HEK293 (cell line): ENCODE results near the gene B4GALNT1.

Source experiments
- CTCF ChIA-PET: fragments of 350-600 bp; formaldehyde crosslinking; extraction: SDS; loops from one replicate; lab custom pipeline; 2021; ENCODE audit warnings: antibody characterized with exemption; lab: Yijun Ruan, JAX
- POLR2A ChIA-PET: fragments of 300-600 bp; formaldehyde crosslinking; extraction: SDS; loops from one replicate; lab custom pipeline; 2020; ENCODE audit warnings: antibody characterized with exemption, inconsistent platforms; lab: Yijun Ruan, JAX
- H3K27ac ChIP-seq: fragments of 200-500 bp; sonication (Bioruptor generic); 2 replicates; pipeline ENCODE4 v1.5.1; 2014; ENCODE audit warnings: low read depth, low read length, control low read depth, inconsistent platforms; ENCODE audit errors: extremely low read depth
- H3K36me3 ChIP-seq, 2 experiments: fragments of 200-500 bp in 1 of 2; sonication (Bioruptor generic) in 1 of 2; 1 replicate in 1 of 2; 2 replicates in 1 of 2; pipeline ENCODE4 v1.5.1; 2014 to 2017; ENCODE audit warnings: inconsistent platforms in 2 of 2, low read length in 2 of 2; ENCODE audit not compliant: control insufficient read depth in 2 of 2, insufficient read depth in 1 of 2
- H3K4me1 ChIP-seq: fragments of 200-500 bp; sonication (Bioruptor generic); 2 replicates; pipeline ENCODE4 v1.5.1; 2014; ENCODE audit warnings: mild to moderate bottlenecking, low read length, inconsistent platforms; ENCODE audit not compliant: control insufficient read depth, insufficient read depth
- H3K4me3 ChIP-seq: 2 replicates; pipeline ENCODE4 v1.5.1; 2011; ENCODE audit warnings: low read depth, mild to moderate bottlenecking, control low read depth, low read length, moderate library complexity
- H3K9me3 ChIP-seq: fragments of 200-500 bp; sonication (Bioruptor generic); 2 replicates; pipeline ENCODE4 v1.5.1; 2014; ENCODE audit warnings: low read depth, low read length, inconsistent platforms; ENCODE audit not compliant: control insufficient read depth, insufficient read depth
- GLIS2 ChIP-seq: fragments of 450-650 bp; formaldehyde crosslinking; IDR thresholded peaks from 2 replicates; pipeline ENCODE4 v1.5.1; 2016; ENCODE audit warnings: missing biosample characterization, missing genetic modification characterization
- ZBTB17 ChIP-seq: fragments of 450-650 bp; formaldehyde crosslinking; IDR thresholded peaks from 2 replicates; pipeline ENCODE4 v1.5.1; 2016; ENCODE audit warnings: missing biosample characterization, missing genetic modification characterization
- ZEB2 ChIP-seq: fragments of 450-650 bp; formaldehyde crosslinking; IDR thresholded peaks from 2 replicates; pipeline ENCODE4 v1.5.1; 2016; ENCODE audit warnings: missing biosample characterization, missing genetic modification characterization
- ZNF2 ChIP-seq: fragments of 450-650 bp; formaldehyde crosslinking; IDR thresholded peaks from 2 replicates; pipeline ENCODE4 v1.5.1; 2016; ENCODE audit warnings: missing biosample characterization, missing genetic modification characterization
- ZNF324 ChIP-seq: fragments of 450-650 bp; formaldehyde crosslinking; IDR thresholded peaks from 2 replicates; pipeline ENCODE4 v1.5.1; 2016; ENCODE audit warnings: missing biosample characterization, missing genetic modification characterization
- ZNF416 ChIP-seq: fragments of 450-650 bp; formaldehyde crosslinking; IDR thresholded peaks from 2 replicates; pipeline ENCODE4 v1.5.1; 2016; ENCODE audit warnings: missing biosample characterization, missing genetic modification characterization
- ZNF426 ChIP-seq: fragments of 450-650 bp; formaldehyde crosslinking; IDR thresholded peaks from 2 replicates; pipeline ENCODE4 v1.5.1; 2017; ENCODE audit warnings: missing biosample characterization, missing genetic modification characterization, mild to moderate bottlenecking, inconsistent platforms, moderate library complexity
- ZNF501 ChIP-seq: fragments of 450-650 bp; formaldehyde crosslinking; IDR thresholded peaks from 2 replicates; pipeline ENCODE4 v1.5.1; 2016; ENCODE audit warnings: missing biosample characterization, missing genetic modification characterization
- ZNF561 ChIP-seq: fragments of 450-650 bp; IDR thresholded peaks from 2 replicates; pipeline ENCODE4 v1.5.1; 2018; ENCODE audit warnings: missing biosample characterization, missing genetic modification characterization, borderline replicate concordance
- ZNF654 ChIP-seq: fragments of 450-650 bp; formaldehyde crosslinking; IDR thresholded peaks from 2 replicates; pipeline ENCODE4 v1.5.1; 2016; ENCODE audit warnings: low read depth, missing biosample characterization, missing genetic modification characterization
- ZNF660 ChIP-seq: fragments of 450-650 bp; IDR thresholded peaks from 2 replicates; pipeline ENCODE4 v1.5.1; 2018; ENCODE audit warnings: missing biosample characterization, mild to moderate bottlenecking, missing genetic modification characterization
- ZNF747 ChIP-seq: fragments of 450-650 bp; formaldehyde crosslinking; IDR thresholded peaks from 2 replicates; pipeline ENCODE4 v1.5.1; 2016; ENCODE audit warnings: missing biosample characterization, missing genetic modification characterization
- ZNF791 ChIP-seq: fragments of 450-650 bp; formaldehyde crosslinking; IDR thresholded peaks from 2 replicates; pipeline ENCODE4 v1.5.1; 2016; ENCODE audit warnings: missing biosample characterization, missing genetic modification characterization
- TF ChIP-seq, protein P1 (sequence below): fragments of 450-650 bp; formaldehyde crosslinking; IDR thresholded peaks from 2 replicates; pipeline ENCODE4 v1.5.1; 2016; ENCODE audit warnings: missing biosample characterization, missing genetic modification characterization
- TF ChIP-seq, protein P2 (sequence below): fragments of 450-650 bp; formaldehyde crosslinking; IDR thresholded peaks from 2 replicates; pipeline ENCODE4 v1.5.1; 2016; ENCODE audit warnings: missing biosample characterization, missing genetic modification characterization
- TF ChIP-seq, protein P3 (sequence below): fragments of 450-650 bp; formaldehyde crosslinking; IDR thresholded peaks from 2 replicates; pipeline ENCODE4 v1.5.1; 2016; ENCODE audit warnings: missing biosample characterization, missing genetic modification characterization
- TF ChIP-seq, protein P4 (sequence below): fragments of 450-650 bp; formaldehyde crosslinking; IDR thresholded peaks from 2 replicates; pipeline ENCODE4 v1.5.1; 2016; ENCODE audit warnings: missing biosample characterization, missing genetic modification characterization
- TF ChIP-seq, protein P5 (sequence below): fragments of 450-650 bp; formaldehyde crosslinking; IDR thresholded peaks from 2 replicates; pipeline ENCODE4 v1.5.1; 2016; ENCODE audit warnings: missing biosample characterization, missing genetic modification characterization

B4GALNT1 gene

DNA sequence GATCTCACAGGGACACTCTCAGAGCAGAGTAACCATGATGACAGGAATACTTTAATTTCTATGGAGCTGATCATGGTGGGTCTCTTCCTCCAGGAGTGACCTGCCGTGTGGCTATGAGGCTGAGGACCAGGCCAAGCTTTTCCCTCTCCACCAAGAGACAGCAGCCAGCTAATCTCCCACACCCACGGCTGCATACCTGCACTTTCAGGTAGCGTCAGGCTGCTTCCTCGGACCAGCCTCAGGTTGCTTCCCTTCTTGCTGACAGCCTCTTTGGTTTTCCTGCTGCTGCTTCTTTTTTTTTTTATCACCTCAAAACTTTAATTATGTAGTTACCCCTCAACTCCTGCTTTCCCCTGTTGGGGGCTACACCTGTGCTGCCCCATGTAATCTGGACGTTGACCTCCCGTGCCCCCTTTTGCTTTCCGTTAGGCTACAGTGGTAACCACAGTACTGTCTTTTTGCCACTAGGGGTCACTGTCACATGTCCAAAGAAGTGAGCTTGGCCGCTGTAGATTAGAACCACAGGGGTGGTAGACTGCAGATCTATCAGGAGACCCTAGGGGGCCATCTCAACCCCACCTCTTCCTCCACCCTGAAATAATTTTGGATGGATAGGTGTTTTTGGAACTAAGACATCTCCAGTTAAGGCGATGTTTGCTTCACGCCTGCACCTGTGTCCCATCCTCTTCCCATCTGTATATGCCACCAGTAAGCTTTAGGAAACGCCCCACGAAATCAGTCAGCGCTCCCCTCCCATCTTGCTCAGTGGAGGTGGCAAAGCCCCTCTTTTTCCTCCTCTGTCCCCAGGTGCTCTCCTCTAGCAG is 49.8 kb downstream of the B4GALNT1 start (continued):
- TF ChIP-seq ZEB2 (tag by site-specific recombination): peak; percentile 44
- peak; percentile 98 for TF ChIP-seq ZNF654 (tag by site-specific recombination)
- 0 out of 2 replicates have a peak, but pooled peaks have one; percentile 26 for TF ChIP-seq ZBTB17 (tag by site-specific recombination)
- TF ChIP-seq, protein P1, sequence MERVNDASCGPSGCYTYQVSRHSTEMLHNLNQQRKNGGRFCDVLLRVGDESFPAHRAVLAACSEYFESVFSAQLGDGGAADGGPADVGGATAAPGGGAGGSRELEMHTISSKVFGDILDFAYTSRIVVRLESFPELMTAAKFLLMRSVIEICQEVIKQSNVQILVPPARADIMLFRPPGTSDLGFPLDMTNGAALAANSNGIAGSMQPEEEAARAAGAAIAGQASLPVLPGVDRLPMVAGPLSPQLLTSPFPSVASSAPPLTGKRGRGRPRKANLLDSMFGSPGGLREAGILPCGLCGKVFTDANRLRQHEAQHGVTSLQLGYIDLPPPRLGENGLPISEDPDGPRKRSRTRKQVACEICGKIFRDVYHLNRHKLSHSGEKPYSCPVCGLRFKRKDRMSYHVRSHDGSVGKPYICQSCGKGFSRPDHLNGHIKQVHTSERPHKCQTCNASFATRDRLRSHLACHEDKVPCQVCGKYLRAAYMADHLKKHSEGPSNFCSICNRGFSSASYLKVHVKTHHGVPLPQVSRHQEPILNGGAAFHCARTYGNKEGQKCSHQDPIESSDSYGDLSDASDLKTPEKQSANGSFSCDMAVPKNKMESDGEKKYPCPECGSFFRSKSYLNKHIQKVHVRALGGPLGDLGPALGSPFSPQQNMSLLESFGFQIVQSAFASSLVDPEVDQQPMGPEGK (tag by site-specific recombination): 0 out of 2 replicates have a peak, but pooled peaks have one; percentile 17
- peak; percentile 21; the same call in 1 of the 2 replicates for TF ChIP-seq ZNF324 (tag by site-specific recombination)
- peak; percentile 59 for TF ChIP-seq GLIS2 (tag by site-specific recombination)
- TF ChIP-seq ZNF561 (tag by site-specific recombination): 0 out of 2 replicates have a peak, but pooled peaks have one; percentile 38
- peak; percentile 76 for TF ChIP-seq ZNF660
- TF ChIP-seq, protein P2, sequence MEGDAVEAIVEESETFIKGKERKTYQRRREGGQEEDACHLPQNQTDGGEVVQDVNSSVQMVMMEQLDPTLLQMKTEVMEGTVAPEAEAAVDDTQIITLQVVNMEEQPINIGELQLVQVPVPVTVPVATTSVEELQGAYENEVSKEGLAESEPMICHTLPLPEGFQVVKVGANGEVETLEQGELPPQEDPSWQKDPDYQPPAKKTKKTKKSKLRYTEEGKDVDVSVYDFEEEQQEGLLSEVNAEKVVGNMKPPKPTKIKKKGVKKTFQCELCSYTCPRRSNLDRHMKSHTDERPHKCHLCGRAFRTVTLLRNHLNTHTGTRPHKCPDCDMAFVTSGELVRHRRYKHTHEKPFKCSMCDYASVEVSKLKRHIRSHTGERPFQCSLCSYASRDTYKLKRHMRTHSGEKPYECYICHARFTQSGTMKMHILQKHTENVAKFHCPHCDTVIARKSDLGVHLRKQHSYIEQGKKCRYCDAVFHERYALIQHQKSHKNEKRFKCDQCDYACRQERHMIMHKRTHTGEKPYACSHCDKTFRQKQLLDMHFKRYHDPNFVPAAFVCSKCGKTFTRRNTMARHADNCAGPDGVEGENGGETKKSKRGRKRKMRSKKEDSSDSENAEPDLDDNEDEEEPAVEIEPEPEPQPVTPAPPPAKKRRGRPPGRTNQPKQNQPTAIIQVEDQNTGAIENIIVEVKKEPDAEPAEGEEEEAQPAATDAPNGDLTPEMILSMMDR (tag by site-specific recombination): peak; percentile 94
- 0 out of 2 replicates have a peak, but pooled peaks have one; percentile 37 for TF ChIP-seq ZNF2 (tag by site-specific recombination)
- TF ChIP-seq ZNF747 (tag by site-specific recombination): no peak
- TF ChIP-seq, protein P3, sequence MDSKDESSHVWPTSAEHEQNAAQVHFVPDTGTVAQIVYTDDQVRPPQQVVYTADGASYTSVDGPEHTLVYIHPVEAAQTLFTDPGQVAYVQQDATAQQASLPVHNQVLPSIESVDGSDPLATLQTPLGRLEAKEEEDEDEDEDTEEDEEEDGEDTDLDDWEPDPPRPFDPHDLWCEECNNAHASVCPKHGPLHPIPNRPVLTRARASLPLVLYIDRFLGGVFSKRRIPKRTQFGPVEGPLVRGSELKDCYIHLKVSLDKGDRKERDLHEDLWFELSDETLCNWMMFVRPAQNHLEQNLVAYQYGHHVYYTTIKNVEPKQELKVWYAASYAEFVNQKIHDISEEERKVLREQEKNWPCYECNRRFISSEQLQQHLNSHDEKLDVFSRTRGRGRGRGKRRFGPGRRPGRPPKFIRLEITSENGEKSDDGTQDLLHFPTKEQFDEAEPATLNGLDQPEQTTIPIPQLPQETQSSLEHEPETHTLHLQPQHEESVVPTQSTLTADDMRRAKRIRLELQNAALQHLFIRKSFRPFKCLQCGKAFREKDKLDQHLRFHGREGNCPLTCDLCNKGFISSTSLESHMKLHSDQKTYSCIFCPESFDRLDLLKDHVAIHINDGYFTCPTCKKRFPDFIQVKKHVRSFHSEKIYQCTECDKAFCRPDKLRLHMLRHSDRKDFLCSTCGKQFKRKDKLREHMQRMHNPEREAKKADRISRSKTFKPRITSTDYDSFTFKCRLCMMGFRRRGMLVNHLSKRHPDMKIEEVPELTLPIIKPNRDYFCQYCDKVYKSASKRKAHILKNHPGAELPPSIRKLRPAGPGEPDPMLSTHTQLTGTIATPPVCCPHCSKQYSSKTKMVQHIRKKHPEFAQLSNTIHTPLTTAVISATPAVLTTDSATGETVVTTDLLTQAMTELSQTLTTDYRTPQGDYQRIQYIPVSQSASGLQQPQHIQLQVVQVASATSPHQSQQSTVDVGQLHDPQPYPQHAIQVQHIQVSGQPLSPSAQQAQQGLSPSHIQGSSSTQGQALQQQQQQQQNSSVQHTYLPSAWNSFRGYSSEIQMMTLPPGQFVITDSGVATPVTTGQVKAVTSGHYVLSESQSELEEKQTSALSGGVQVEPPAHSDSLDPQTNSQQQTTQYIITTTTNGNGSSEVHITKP (tag by site-specific recombination): no peak

DNA sequence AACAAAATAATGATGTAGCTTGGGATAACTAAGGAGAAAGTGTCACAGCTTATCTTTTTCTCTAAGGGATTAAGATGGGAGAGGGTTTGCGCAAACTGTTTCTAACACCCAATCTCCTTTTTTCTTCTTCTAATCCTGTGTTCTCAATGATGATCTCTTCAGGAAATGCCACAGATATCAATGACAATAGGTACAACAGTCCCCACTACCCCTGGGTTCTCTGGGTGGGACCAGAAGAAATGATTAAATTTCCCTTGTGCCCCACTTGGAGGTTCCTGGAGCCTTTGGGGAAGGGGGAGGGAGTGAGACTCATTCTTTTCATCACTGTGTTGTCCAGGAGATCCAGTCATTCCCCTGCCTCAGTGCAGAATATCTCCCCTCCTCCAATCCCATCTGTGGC is 50.6 kb downstream of the B4GALNT1 start:
- H3K36me3 ChIP-seq: peaks cover 0 to 42% of the 10 kb centered on the region in 2 experiments; a peak in 2 of 3 replicates
- ChIA-PET POLR2A (no interaction called here), CTCF (interaction anchor here (0.6 to 6.6 kb wide), 34 partner anchors 8 to 897 kb away, joined by 3 to 113 read pairs (median 5); partner anchors contain the start of genes ARHGEF25, B4GALNT1, MBD6 and OS9)
- H3K4me3 ChIP-seq: no peak overlapping the region
- H3K27ac ChIP-seq: no peak overlapping the region
- no peaks in the 10 kb centered on the region for H3K9me3 ChIP-seq
- H3K4me1 ChIP-seq: no peaks in the 10 kb centered on the region
- TF ChIP-seq, protein P4, sequence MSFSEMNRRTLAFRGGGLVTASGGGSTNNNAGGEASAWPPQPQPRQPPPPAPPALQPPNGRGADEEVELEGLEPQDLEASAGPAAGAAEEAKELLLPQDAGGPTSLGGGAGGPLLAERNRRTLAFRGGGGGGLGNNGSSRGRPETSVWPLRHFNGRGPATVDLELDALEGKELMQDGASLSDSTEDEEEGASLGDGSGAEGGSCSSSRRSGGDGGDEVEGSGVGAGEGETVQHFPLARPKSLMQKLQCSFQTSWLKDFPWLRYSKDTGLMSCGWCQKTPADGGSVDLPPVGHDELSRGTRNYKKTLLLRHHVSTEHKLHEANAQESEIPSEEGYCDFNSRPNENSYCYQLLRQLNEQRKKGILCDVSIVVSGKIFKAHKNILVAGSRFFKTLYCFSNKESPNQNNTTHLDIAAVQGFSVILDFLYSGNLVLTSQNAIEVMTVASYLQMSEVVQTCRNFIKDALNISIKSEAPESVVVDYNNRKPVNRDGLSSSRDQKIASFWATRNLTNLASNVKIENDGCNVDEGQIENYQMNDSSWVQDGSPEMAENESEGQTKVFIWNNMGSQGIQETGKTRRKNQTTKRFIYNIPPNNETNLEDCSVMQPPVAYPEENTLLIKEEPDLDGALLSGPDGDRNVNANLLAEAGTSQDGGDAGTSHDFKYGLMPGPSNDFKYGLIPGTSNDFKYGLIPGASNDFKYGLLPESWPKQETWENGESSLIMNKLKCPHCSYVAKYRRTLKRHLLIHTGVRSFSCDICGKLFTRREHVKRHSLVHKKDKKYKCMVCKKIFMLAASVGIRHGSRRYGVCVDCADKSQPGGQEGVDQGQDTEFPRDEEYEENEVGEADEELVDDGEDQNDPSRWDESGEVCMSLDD (tag by site-specific recombination): no peak
- no peak for TF ChIP-seq ZNF791 (tag by site-specific recombination)
- no peak for TF ChIP-seq ZNF426 (tag by site-specific recombination)
- TF ChIP-seq, protein P3 (tag by site-specific recombination): no peak
- TF ChIP-seq ZNF501: no peak
- TF ChIP-seq ZNF416: no peak
- TF ChIP-seq, protein P5, sequence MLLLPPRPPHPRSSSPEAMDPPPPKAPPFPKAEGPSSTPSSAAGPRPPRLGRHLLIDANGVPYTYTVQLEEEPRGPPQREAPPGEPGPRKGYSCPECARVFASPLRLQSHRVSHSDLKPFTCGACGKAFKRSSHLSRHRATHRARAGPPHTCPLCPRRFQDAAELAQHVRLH (tag by site-specific recombination): no peak
